Mesothelial cell of epicardium (in vitro differentiated cells): ENCODE results near the gene CCR7. TPM values are rescaled to one million over a fixed set of nuclear protein-coding genes. Genes with fewer than 3 reads are reported as not detected.
"Not testable (repeated sequence)": the region's sequence is repeated elsewhere in the genome, so short reads cannot be mapped to it uniquely, and the experiment has no call there.

ENCODE experiments used
- DNase-seq, 2 experiments: peaks; one replicate each; pipeline ENCODE4 v3.0.0; 2021; ENCODE audit warnings: low spot score in 2 of 2; ENCODE audit not compliant: unreplicated experiment in 2 of 2
- H3K27ac Mint-ChIP-seq: 2 replicates; pipeline ENCODE4 v1.8.0; 2021; ENCODE audit warnings: mixed read lengths
- H3K27me3 Mint-ChIP-seq: 2 replicates; pipeline ENCODE4 v1.8.0; 2021; ENCODE audit warnings: low read depth, mixed read lengths
- H3K36me3 Mint-ChIP-seq: 2 replicates; pipeline ENCODE4 v1.8.0; 2021; ENCODE audit warnings: mixed read lengths
- H3K4me1 Mint-ChIP-seq: 2 replicates; pipeline ENCODE4 v1.8.0; 2021; ENCODE audit warnings: mixed read lengths
- H3K4me3 Mint-ChIP-seq: 2 replicates; pipeline ENCODE4 v1.8.0; 2021; ENCODE audit warnings: mild to moderate bottlenecking, moderate library complexity, mixed read lengths
- H3K9me3 Mint-ChIP-seq: 2 replicates; pipeline ENCODE4 v1.8.0; 2021; ENCODE audit warnings: mixed read lengths
- total RNA-seq: library from RNA; stranded (reverse); gene quantifications from 3 replicates; pipeline ENCODE4 v1.2.1, GENCODE V29; 2021
- TF ChIP-seq, protein P1 (sequence below): fragments of 200-600 bp; sonication (generic); IDR thresholded peaks from one replicate; pipeline ENCODE4 v1.5.0; 2021; ENCODE audit warnings: antibody characterized with exemption; ENCODE audit not compliant: unreplicated experiment

CCR7 gene
- total RNA-seq, 1 donor from 2014 or later: 0.09 TPM

DNA sequence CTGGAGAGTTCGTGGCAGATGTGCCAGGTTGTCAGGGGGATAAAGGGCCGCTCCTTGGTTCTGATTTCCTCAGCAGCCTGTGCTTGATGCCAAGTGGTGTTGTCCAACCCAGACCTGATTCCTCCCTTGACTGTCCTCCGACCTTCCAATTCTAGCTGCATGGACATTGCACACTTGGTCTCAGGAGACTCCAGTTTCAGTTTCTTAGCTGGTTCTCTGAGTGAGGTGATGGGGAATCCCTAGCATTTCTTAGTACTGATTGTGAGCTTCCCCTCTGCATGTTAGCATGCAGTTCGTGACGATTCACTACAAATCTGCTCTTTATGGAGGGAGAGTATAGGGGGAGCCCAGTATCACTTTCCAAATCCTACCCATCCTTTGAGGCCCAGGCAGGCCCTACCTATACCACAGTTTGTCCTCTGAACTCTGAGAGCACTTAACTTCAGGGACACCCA lies 12.4 kb upstream of the CCR7 start:
- no peak overlapping the region for H3K27ac Mint-ChIP-seq
- H3K36me3 Mint-ChIP-seq: no peaks in the 10 kb centered on the region
- H3K4me3 Mint-ChIP-seq: no peak overlapping the region
- H3K4me1 Mint-ChIP-seq: no peaks in the 10 kb centered on the region
- TF ChIP-seq, protein P1, sequence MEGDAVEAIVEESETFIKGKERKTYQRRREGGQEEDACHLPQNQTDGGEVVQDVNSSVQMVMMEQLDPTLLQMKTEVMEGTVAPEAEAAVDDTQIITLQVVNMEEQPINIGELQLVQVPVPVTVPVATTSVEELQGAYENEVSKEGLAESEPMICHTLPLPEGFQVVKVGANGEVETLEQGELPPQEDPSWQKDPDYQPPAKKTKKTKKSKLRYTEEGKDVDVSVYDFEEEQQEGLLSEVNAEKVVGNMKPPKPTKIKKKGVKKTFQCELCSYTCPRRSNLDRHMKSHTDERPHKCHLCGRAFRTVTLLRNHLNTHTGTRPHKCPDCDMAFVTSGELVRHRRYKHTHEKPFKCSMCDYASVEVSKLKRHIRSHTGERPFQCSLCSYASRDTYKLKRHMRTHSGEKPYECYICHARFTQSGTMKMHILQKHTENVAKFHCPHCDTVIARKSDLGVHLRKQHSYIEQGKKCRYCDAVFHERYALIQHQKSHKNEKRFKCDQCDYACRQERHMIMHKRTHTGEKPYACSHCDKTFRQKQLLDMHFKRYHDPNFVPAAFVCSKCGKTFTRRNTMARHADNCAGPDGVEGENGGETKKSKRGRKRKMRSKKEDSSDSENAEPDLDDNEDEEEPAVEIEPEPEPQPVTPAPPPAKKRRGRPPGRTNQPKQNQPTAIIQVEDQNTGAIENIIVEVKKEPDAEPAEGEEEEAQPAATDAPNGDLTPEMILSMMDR: no peak
- H3K27me3 Mint-ChIP-seq: peaks cover 9% of the 10 kb centered on the region
- DNase-seq: no peak
- H3K9me3 Mint-ChIP-seq: peaks cover 16% of the 10 kb centered on the region

DNA sequence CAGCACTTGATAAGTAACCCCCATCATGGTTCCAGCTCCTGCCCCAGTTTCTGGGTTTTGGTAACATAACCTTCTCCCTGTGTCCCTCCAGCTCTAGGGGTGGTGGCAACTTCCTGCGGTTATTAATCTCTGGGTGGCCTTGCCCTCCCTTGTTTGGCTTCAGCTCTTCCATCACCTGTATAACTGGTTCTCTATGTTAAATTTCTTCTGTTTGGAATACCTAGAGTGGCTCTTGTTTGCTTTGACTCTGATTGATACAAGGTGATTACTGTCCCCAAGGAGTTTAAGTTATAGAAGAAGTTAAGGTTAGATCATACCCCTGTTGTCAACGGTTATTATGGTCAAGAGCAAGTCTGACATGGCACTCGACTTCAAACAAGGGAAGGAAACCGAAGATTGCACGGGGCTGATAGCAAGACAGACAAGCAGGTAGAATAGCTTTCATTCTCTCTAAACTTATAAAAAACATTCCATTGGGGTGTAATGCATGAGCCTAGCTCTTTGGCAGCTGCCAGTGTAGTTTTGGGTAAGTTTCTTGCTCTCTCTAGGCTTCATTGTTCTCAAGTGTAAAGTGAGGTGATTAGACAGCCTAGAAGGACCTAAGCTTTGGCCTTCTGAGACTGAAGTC lies 11.0 kb upstream of the CCR7 start:
- TF ChIP-seq, protein P1: no peak
- DNase-seq: no peak

DNA sequence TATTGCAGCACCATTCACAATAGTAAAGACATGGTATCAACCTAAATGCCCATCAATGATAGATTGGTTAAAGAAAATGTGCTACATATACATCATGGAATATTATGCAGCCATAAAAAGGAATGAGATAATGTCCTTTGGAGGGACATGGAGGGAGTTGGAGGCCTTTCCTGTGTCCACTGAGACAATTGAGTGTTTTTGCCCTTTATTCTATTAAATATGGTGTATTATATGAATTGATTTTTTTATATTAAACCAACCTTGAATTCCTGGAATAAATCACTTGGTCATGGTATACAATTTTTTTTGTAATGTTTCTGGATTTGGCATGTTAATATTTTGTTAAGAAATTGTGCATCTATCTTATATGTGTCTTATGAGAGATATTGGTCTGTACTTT lies 9.0 kb upstream of the CCR7 start:
- TF ChIP-seq, protein P1: no peak
- Mint-ChIP-seq H3K9me3 (peaks cover 36% of the 10 kb centered on the region), H3K27me3 (peaks cover 28% of the 10 kb centered on the region), H3K4me3 (no peak overlapping the region), H3K27ac (no peak overlapping the region), H3K36me3 (no peaks in the 10 kb centered on the region), H3K4me1 (no peaks in the 10 kb centered on the region)
- no peak for DNase-seq

More for the DNA sequence above, 11.0 kb upstream of the CCR7 start:
- H3K27me3 Mint-ChIP-seq: peaks cover 15% of the 10 kb centered on the region
- H3K9me3 Mint-ChIP-seq: peaks cover 23% of the 10 kb centered on the region
- H3K27ac Mint-ChIP-seq: no peak overlapping the region
- no peaks in the 10 kb centered on the region for H3K4me1 Mint-ChIP-seq
- H3K4me3 Mint-ChIP-seq: no peak overlapping the region
- no peaks in the 10 kb centered on the region for H3K36me3 Mint-ChIP-seq

DNA sequence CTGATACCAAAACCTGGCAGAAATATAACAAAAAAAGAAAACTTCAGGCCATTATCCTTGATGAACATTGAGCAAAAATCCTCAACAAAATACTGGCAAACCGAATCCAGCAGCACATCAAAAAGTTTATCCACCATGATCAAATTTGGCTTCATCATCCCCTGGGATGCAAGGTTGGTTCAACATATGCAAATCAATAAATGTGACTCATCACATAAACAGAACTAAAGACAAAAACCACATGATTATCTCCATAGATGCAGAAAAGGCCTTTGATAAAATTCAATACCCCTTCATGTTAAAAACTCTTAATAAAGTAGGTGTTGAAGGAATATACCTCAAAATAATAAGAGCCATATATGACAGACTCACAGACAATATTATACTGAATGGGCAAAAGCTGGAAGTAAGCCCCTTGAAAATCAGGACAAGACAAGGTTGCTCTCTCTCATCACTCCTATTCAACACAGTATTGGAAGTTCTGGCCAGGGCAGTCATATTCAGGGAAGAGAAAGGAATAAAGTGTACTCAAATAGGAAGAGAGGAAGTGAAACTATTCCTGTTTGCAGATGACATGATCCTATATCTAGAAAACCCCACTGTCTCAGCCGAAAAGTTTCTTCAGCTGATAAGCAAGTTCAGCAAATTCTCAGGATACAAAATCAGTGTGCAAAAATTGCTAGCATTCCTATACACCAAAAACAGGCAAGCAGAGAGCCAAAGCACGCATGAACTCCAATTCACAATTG lies 7.1 kb upstream of the CCR7 start:
- peaks cover 40% of the 10 kb centered on the region for H3K9me3 Mint-ChIP-seq
- DNase-seq, H3K4me3 Mint-ChIP-seq, H3K36me3 Mint-ChIP-seq, H3K4me1 Mint-ChIP-seq, H3K27ac Mint-ChIP-seq: not testable (repeated sequence)
- H3K27me3 Mint-ChIP-seq: peaks cover 28% of the 10 kb centered on the region

DNA sequence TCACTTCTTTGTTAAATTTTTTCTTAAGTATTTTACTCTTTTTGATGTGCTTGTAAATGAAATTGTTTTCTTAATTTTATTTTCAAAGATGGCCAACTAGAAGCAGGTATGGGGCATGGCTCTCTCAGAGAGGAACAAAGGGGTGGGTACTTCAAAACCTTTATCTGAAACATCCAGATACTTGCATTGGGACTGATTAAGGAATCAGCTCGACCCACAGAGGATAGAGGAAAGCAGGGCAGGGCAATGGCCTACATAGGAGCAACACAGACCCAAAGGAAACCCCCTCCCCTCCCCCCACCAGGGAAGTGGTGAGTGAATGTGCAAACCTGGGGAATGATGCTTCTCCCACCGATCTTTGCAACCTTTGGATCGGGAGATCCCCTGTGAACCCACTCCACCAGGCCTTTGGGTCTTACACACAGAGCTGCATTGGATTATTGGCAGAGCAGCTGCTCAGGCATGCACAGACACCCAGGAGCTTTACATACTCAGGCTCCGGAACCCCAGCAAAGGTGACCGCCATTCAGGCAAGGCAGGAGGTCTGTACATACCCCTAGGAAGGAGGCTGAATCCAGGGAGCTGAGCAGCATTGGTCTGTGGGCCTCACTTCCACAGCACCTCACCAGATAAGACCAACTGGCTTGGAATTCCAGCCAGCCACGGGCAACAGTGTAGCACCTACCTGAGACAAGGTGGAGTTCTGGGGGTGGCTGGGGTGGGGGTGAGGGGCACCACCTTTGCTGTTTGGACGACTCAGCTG lies 3.0 kb upstream of the CCR7 start:
- no peak overlapping the region for H3K4me3 Mint-ChIP-seq
- H3K9me3 Mint-ChIP-seq: peaks cover 28% of the 10 kb centered on the region
- no peak overlapping the region for H3K27ac Mint-ChIP-seq
- DNase-seq: no peak
- TF ChIP-seq, protein P1: no peak
- peaks cover 36% of the 10 kb centered on the region for H3K27me3 Mint-ChIP-seq
- H3K4me1 Mint-ChIP-seq: no peaks in the 10 kb centered on the region
- no peaks in the 10 kb centered on the region for H3K36me3 Mint-ChIP-seq

DNA sequence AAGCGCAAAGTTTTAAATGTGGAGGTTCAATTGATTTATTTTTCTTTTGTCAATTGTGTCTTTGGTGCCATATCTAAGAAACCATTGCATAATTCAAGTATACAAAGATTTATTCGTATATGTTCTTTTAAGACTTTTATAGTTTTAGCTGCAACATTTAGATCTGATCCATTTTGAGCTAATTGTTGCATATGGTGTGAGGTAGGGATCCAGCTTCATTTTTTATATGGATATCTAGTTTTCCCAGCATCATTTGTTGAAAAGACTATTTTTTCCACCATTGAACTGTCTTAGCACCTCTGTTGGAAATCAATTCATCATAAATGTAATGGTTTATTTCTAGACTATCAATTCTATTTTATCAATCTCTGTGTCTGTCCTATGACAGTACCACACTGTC lies 2.1 kb upstream of the CCR7 start:
- no peaks in the 10 kb centered on the region for H3K4me1 Mint-ChIP-seq
- TF ChIP-seq, protein P1: no peak
- H3K4me3 Mint-ChIP-seq: no peak overlapping the region
- no peak for DNase-seq
- peaks cover 27% of the 10 kb centered on the region for H3K9me3 Mint-ChIP-seq
- H3K27ac Mint-ChIP-seq: no peak overlapping the region
- no peaks in the 10 kb centered on the region for H3K36me3 Mint-ChIP-seq
- peaks cover 43% of the 10 kb centered on the region for H3K27me3 Mint-ChIP-seq
